NCI-H446 treated with DMSO at 0.1 percent for 48 hours (cell line): ENCODE measurements around the gene SLC9B2.

ENCODE experiments used
- DNase-seq: peaks from one replicate; lab custom pipeline; 2025; lab: John Stamatoyannopoulos, UW

Gene SLC9B2

DNA sequence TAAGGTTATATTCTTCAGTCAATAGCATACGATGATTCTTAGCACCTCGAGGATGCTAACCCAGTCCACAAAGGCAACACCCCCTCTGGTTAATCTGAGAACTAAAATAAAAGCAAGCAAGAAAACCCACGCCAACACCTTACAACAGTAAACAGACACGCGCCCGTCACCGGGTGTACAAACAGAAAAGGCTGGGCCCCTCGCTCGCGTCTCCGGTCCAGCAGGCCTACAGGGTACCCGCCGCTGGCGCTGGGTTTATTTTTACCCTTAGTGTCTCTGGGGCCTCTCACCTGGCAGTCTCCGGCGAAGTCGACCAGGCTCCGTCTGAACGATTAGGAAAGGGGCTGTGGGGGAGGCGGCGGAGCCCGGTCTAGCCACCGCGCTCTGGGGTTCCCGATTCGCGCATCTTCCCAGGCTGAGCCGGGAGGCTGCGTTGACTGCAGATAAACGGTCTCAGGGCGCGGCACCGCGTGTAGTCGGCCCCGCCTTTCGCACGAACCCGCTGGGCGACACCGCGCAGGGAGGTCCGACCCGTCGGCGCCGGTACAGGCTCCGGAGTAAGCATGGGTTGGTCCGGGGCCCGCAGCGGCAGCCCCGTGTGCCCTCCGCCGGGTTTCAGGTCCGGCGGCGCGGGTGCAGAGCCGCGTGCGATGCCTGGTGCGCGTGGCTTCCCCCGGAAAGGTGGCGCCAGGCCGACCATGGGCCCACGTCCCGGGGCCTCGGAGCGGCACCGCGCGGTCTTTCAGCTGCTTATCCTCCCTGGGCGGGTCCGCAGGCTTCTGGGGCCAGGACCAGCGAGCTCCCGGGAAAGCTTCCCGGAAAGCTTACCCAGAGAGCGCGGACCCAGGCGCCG lies 441 bp downstream of the SLC9B2 start:
- DNase-seq = no peak

DNA sequence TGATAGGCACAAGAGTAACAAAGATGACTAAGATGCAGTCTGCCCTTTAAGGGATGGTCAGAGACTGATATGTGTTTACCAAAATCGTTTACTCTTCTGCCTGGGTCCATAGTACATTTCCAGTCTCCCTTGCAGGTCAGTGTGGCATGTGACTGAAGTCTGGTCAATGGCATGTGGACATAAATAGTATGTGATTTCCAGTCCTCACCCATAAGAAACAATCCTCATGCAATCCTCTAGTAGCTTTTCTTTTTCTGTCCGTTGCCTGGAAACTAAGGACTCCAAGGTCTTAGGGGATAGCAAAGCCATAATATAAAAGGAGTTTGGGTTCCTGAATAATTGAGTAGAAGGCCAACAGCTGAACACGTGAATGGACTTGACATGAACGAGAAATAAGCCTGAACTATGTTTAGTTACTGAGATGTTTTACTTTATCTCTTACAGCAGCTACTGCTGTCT lies 1.1 kb downstream of the SLC9B2 start:
- DNase-seq = no peak

GRCh38 chr4:103074744-103075434 lies 1.7 kb downstream of the SLC9B2 start:
- no peak for DNase-seq

DNA sequence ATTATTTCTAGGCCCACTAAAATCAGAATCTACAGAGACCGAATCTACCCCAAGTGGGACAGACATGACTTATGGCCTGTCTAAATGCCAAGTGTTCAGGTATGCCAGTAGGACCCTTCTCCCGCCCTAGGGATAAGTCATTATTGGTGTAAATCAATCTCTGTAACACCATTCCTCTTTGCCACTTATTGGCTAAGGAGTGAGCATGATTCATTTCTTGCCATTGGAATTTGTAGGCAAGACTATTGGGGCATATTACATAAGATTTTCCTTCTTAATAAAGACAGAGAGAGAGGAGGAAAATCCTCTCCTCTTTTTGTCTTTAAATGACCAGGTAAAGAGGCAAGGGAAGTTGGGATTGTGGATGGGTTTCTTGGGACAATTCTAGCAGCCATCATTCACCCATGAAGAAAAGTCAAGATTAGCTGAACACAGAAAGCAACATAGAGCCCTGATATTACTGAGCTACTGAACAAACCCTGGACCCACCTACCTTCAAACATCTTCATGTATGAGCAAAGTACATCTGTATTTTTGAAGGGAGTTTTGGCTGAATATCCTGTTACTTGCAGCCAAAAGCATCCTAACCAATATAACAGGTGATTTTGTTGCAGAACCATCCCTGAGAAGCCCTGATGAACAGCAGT lies 2.6 kb downstream of the SLC9B2 start:
- DNase-seq = no peak

- DNase-seq = no peak
These were observed 8.6 kb downstream of the SLC9B2 start for GRCh38 chr4:103067841-103068547.

DNA sequence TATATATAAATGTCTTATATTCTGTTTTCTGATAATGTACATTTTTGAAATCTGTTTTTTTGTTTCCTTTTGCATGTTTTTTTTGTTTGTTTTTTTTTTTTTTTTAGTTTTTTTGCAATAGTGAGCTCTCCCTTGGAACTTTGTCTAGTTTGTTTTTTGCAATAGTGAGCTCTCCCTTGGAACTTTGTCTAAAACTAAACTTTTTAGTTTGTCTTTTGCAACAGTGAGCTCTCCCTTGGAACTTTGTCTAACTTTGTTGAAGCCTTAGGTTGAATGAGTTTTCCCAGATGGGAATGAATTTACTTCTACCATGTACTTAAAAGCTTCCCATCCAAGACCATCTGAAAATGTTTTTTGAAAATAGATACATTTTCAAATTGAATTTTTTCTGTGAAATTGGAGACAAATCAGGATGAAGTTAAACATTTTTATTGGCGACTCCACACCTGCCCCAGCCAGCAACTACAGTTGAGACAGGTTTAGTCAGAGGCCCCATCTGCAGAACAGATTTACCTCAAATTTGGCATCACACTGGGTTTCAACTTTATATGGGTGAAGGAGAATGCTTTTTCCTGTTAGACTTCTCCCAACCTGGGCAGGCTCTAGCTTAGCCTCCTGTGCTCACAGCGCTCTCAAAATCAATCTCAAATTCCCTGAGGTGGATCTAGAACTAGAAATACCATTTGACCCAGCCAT lies 16.0 kb downstream of the SLC9B2 start:
- no peak for DNase-seq

- DNase-seq = no peak
These were observed 22.5 kb downstream of the SLC9B2 start for GRCh38 chr4:103054030-103054429.

GRCh38 chr4:103052779-103053178 lies 23.8 kb downstream of the SLC9B2 start:
- DNase-seq = no peak

DNA sequence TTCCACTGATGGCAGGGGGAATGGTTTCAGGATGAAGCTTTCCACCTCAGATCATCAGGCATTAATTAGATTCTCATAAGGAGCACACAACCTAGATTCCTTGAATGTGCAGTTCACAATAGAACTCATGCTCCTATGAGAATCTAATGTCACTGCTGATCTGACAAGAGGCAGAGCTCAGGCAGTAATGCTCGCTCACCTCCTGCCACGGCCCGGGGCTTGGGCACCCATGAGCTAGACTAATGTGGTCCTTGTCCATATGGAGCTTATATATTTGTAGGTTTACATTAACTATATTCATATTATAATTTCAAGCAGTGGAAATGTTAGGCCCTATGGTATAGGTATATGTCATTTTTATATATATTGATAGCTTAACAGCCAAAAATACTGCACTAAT lies 24.4 kb downstream of the SLC9B2 start:
- no peak for DNase-seq

DNA sequence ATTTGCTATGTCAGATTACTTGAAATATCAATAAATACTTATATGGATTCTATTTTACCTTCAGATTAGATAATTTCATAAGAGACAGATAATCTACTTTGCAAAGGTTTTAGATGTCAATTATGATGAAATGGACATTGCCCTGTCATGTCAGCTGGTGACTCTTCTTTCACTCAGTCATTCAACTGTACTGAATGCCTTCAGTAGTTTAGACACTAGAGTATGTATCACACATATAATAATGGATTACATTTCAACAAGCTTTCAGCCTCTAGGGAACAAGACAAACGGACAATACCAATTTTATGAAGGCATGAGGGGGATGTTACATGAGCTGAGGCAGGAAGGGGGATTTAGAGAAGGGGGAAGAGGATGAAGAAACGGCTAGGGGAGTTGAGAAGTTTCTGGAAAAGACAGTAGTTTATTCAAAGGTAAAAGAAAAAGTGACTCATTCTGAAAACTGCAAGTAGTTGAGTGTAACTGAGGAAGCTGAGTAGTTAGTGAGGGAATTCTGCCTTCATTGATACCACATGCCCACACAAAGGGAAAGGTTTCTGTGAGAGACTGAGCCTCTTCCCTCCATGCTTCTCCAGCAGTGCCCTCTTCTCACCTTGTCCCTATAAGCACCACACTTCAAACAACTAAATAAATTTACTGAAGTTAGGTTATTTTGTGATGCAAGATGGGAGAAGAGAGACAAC lies 25.7 kb downstream of the SLC9B2 start:
- no peak for DNase-seq

- no peak for DNase-seq
These were observed 29.9 kb downstream of the SLC9B2 start for GRCh38 chr4:103046416-103047290.

GRCh38 chr4:103044183-103044582 lies 32.4 kb downstream of the SLC9B2 start:
- no peak for DNase-seq

- no peak for DNase-seq
These were observed 40.4 kb downstream of the SLC9B2 start for GRCh38 chr4:103036169-103036568.

- no peak for DNase-seq
These were observed 44.0 kb downstream of the SLC9B2 start for GRCh38 chr4:103032574-103032973.

GRCh38 chr4:103030791-103031190 lies 45.8 kb downstream of the SLC9B2 start:
- DNase-seq = no peak

DNA sequence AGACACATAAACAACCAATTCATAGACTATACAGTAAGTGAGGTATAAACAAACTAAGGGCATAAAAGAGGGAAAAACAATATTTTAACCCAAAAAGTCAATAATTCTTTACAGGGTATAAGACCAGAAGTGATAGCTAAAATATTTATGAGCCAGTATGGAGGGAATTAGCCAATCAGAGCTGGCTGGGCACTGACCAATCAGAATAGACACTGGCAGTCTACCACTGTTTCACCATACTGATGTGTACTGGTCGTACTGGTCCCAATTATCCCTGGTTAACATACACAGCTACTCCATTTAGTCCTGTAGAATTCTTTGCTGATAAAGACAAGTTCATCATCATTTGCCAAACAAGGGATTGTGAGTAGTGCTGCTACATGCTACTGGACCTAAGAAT lies 47.3 kb downstream of the SLC9B2 start:
- no peak for DNase-seq

- no peak for DNase-seq
These were observed 49.7 kb downstream of the SLC9B2 start for GRCh38 chr4:103026868-103027267.

DNA sequence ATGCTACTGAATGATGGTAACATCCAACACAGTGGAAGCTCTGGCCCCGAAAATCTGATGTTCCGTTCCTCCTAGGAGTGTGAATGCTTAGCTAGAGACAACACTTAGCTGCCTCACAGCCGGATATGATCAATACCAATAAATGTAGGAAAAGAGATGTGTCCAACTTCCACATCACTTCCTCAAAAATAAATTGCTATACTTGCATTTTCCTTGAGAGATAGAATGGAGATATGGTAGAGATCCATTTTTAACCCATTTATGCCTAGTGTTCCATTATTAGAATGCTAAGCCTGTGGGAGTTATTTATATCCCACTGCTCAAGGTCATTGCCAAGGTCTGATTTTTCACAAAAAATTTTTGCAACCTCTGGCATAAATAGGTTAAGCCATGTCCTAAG lies 51.6 kb downstream of the SLC9B2 start:
- DNase-seq = no peak

GRCh38 chr4:103021120-103021519 lies 55.4 kb downstream of the SLC9B2 start:
- DNase-seq = no peak
